GM12878 (cell line): ENCODE measurements around the gene PGLYRP3.
A peak's percentile ranks its signal among the peaks of the same experiment; 100 is the strongest.

Source experiments
- BHLHE40 ChIP-seq, 2 experiments: fragments of 450-650 bp in 1 of 2; IDR thresholded peaks; 2 replicates each; pipeline ENCODE4 v1.6.1; 2011 to 2017; ENCODE audit warnings: low read depth in 2 of 2, borderline replicate concordance in 1 of 2, improper control_type of control experiment in 1 of 2, low read length in 1 of 2, mild to moderate bottlenecking in 1 of 2
- CTCF ChIP-seq, 3 experiments: IDR thresholded peaks in 2 of 3; conservative IDR thresholded peaks in 1 of 3; 2 replicates each; pipeline ENCODE4 v1.5.1; 2011; ENCODE audit warnings: low read depth in 3 of 3, low read length in 3 of 3, mild to moderate bottlenecking in 3 of 3, control low read depth in 2 of 3, moderate library complexity in 2 of 3, inconsistent platforms in 1 of 3, mixed read lengths in 1 of 3; ENCODE audit not compliant: control insufficient read depth in 2 of 3, insufficient read depth in 1 of 3; ENCODE audit errors: extremely low read depth in 1 of 3
- HCFC1 ChIP-seq: fragments of 150-350 bp; IDR thresholded peaks from 2 replicates; pipeline ENCODE4 v1.6.1; 2014; ENCODE audit warnings: low read length
- NFYB ChIP-seq: IDR thresholded peaks from 2 replicates; pipeline ENCODE4 v1.6.1; 2011; ENCODE audit warnings: low read depth, mild to moderate bottlenecking, low read length, improper control_type of control experiment, moderate library complexity; ENCODE audit not compliant: insufficient read depth
- NR2F1 ChIP-seq: fragments of 450-650 bp; conservative IDR thresholded peaks from 2 replicates; pipeline ENCODE4 v1.6.1; 2017; ENCODE audit warnings: mild to moderate bottlenecking
- RAD51 ChIP-seq: fragments of 450-650 bp; IDR thresholded peaks from 2 replicates; pipeline ENCODE4 v1.6.1; 2016; ENCODE audit warnings: moderate library complexity, mild to moderate bottlenecking, inconsistent platforms
- RELA ChIP-seq: fragments of 450-650 bp; IDR thresholded peaks from 2 replicates; pipeline ENCODE4 v1.8.0; 2014; ENCODE audit warnings: borderline replicate concordance; ENCODE audit not compliant: partially characterized antibody
- SIX5 ChIP-seq: IDR thresholded peaks from 2 replicates; pipeline ENCODE4 v1.6.1; 2011; ENCODE audit warnings: mild to moderate bottlenecking, low read depth, low read length, moderate library complexity; ENCODE audit not compliant: severe bottlenecking
- SRF ChIP-seq, 2 experiments: IDR thresholded peaks; 2 replicates each; pipeline ENCODE4 v1.6.1; 2011; ENCODE audit warnings: low read depth in 2 of 2, low read length in 2 of 2, mild to moderate bottlenecking in 1 of 2, moderate library complexity in 1 of 2
- ZBTB33 ChIP-seq: fragments of 450-650 bp; IDR thresholded peaks from 2 replicates; pipeline ENCODE4 v1.6.1; 2017; ENCODE audit warnings: mild to moderate bottlenecking
- ZBTB40 ChIP-seq: fragments of 450-650 bp; IDR thresholded peaks from 2 replicates; pipeline ENCODE4 v1.6.1; 2016; ENCODE audit warnings: mild to moderate bottlenecking, moderate library complexity, borderline replicate concordance

- peak; percentile 80 to 88 (median 83) for TF ChIP-seq CTCF (IDR thresholded peaks at IDR 0.05 in 2 of 3, conservative IDR thresholded peaks at IDR 0.05 in 1 of 3; ENCODE audit: control insufficient read depth in 2 of 3, extremely low read depth in 1 of 3, insufficient read depth in 1 of 3, low read depth in 3 of 3, low read length in 3 of 3)
- no peak for TF ChIP-seq RAD51
- TF ChIP-seq HCFC1: no peak
- no peak for TF ChIP-seq BHLHE40 (IDR thresholded peaks at IDR 0.05; ENCODE audit: borderline replicate concordance in 1 of 2, low read depth in 2 of 2, low read length in 1 of 2)
- TF ChIP-seq NR2F1: no peak
- no peak for TF ChIP-seq SRF (IDR thresholded peaks at IDR 0.05; ENCODE audit: low read depth in 2 of 2, low read length in 2 of 2)
- TF ChIP-seq ZBTB33: no peak
- TF ChIP-seq NFYB: no peak
- no peak for TF ChIP-seq RELA
- no peak for TF ChIP-seq SIX5
- TF ChIP-seq ZBTB40: no peak
Observed at GRCh38 chr1:153352523-153352922, 39.8 kb upstream of the PGLYRP3 start.
